LNCAP (cell line): Measurements from ENCODE around the gene DGCR8.
A peak's percentile ranks its signal among the peaks of the same experiment; 100 is the strongest.

Experiments used
- TF ChIP-seq, protein P1 (sequence below): fragments of 450-650 bp; IDR thresholded peaks from 2 replicates; pipeline ENCODE4 v1.5.1; 2017; ENCODE audit warnings: mild to moderate bottlenecking

DGCR8 gene

DNA sequence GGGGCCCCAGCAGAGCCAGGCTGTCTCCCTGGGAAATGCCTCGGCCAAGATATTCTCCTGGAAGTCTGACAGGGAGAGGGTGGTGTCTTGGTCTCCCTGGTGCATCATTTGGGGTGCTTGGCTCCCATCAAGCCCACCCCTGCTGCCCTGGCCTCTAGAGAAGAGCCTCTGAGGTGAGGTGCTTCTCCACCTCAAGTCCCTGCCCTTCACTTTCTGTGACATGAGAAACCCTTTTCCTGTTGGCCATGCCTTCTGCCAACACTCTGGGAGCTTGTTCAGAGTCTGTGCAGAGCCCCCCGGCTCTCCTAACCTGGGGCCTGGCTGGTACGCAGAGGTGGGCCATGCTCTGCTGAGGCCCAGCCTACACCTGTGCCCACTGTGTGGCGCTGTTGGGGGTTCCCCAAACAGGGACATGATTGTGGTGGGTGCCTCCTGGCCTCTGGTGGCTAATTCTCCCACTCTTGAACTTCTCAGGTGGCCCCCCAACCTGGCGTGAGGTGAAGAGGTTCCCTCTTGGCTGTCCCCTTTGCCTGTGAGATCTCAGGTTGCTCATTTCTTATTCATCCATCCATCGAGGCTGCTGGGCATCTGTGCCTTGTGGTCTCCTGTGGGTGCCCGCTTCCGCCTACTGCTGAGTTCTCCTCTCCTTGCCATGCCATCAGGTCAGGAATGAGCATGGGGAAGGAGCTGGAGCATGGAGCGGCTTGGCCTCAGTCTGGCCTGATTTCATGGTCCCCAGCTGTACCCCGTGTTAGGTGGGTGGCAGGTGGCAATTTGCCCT, 19.2 kb upstream of the DGCR8 start:
- TF ChIP-seq, protein P1, sequence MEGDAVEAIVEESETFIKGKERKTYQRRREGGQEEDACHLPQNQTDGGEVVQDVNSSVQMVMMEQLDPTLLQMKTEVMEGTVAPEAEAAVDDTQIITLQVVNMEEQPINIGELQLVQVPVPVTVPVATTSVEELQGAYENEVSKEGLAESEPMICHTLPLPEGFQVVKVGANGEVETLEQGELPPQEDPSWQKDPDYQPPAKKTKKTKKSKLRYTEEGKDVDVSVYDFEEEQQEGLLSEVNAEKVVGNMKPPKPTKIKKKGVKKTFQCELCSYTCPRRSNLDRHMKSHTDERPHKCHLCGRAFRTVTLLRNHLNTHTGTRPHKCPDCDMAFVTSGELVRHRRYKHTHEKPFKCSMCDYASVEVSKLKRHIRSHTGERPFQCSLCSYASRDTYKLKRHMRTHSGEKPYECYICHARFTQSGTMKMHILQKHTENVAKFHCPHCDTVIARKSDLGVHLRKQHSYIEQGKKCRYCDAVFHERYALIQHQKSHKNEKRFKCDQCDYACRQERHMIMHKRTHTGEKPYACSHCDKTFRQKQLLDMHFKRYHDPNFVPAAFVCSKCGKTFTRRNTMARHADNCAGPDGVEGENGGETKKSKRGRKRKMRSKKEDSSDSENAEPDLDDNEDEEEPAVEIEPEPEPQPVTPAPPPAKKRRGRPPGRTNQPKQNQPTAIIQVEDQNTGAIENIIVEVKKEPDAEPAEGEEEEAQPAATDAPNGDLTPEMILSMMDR, result 0 out of 2 replicates have a peak, but pooled peaks have one; percentile 13

DNA sequence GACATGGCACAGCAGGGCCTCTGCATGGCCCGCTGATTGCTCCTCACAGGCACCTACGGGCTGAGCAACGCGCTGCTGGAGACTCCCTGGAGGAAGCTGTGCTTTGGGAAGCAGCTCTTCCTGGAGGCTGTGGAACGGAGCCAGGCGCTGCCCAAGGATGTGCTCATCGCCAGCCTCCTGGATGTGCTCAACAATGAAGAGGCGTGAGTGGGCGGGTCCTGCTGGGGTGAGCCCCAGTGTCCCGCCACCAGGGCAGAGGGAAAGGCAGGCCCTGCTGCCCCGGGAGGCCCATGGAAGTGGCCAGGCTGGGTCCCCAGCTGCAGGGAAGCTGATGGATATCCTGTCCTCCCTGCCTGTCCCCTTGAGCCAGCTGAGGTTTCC, 18.6 kb upstream of the DGCR8 start:
- TF ChIP-seq, protein P1, result no peak

DNA sequence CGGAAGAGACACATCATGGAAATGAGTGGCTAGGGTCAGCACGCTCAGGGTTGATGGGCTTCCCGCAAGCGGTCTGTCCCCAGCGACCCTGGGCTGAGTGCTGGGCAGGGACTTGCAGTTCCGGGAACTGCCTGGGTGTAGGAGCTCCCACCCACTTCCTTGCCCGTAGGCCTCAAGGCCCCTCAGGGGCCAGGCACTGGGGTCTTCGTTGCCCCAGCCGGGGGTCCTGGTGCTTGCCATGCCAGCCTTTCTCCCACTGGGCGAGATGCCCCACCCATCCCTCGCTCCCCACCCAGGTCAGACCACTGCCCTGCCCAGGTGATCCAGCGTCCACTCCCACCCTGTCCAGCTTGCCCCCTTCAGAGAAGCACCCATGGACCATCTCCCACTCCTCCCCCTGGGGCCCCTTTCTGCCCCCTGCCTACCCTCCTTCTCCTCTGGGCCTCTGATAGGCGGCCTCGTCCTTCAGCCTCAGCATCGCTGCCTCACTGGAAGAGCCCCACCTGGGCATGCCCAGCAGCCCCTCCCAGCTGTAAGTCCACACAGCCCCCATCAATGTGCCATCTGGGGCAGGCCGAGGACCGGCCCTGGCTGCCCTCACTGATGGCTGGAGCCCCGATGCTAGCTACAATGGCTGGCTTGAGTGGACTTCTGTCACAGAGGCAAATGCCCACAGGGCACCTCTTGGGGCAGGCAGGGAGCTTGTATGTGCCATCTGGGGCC, 17.8 kb upstream of the DGCR8 start:
- TF ChIP-seq, protein P1, result no peak

DNA sequence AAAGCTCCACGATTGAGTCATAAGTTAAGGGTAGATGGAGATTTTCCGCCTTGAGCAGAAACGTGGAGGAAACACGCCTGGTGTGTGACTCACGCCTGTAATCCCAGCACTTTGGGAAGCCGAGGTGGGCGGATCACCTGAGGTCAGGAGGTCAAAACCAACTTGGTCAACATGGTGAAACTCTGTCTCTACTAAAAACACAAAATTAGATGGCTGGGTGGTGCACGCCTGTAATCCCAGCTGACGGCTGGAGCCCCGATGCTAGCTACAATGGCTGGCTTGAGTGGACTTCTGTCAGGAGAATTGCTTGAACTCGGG, 17.3 kb upstream of the DGCR8 start:
- TF ChIP-seq, protein P1, result no peak

DNA sequence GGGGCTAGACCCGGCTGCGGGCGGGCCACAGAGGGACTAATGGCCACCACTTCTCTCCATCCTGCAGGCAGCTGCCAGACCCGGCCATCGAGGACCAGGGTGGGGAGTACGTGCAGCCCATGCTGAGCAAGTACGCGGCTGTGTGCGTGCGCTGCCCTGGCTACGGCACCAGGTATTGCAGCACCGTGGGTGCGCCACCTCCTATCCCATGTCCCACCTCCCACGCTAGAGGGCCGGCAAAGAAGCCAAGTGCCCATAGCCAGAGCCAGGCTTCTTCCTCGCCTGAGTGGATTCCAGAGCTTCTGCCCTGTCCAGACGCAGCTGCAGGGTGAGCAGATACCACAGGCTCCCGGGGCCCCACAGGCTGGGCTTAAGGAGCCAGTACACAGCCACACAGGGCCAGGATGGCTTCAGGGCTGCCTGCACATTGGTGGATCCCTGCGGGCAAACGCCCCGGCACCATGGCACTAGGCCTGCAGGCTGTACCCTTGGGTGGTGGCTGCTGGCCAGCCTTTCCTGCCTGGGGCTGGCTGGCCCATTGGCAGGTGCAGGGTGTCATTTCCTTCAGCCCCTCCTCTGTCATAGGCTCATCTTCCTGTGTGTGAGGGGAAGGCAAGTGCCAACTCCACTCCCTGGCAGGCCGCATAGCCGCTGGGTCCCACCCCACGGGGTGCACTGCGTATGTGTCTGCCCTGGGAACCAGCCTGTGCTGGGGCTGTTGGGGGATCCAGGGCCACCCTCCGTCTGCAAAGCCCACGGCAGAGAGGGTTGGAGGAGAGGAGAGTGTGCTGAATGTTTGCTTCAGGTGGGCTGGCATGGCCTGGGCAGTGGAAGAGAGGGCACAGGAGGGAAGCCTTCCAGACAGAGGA, 16.5 kb upstream of the DGCR8 start:
- TF ChIP-seq, protein P1, result no peak

DNA sequence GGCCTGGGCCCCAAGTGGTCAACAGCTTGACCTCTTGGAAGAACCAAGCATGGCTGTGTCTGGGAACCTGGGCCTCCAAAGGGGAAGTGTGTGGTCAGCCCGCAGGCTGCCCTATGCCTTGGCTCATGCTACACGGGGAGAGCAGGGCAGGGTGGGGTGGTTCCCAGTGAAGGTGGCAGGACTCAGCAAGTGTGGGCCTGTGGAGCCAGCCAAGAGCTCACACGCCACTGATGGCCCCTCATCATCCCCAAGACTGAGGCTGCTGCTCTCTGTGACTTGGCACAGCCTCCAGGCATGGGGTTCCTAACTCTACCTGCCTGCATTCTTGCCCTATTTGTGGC, 15.9 kb upstream of the DGCR8 start:
- TF ChIP-seq, protein P1, result no peak

DNA sequence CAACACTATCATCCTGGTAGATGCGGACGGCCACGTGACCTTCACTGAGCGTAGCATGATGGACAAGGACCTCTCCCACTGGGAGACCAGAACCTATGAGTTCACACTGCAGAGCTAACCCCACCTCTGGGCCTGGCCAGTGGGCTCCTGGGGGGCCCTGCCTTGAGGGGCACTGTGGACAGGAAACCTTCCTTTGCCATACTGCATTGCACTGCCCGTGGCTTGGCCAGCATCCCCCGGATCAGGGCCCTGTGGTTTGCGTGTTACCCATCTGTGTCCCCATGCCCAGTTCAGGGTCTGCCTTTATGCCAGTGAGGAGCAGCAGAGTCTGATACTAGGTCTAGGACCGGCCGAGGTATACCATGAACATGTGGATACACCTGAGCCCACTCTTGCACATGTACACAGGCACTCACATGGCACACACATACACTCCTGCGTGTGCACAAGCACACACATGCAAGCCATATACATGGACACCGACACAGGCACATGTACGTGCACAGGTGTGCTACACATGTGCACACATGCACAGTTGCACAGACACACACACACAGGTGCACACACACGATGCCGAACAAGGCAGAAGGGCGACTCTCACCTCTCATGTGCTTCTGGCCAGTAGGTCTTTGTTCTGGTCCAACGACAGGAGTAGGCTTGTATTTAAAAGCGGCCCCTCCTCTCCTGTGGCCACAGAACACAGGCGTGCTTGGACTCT, 15.3 kb upstream of the DGCR8 start:
- TF ChIP-seq, protein P1, result no peak
